Stimulated activated naive CD8-positive, alpha-beta T cell treated with anti-CD3 and anti-CD28 coated beads, Interleukin-15, amount 100 ng/mL, for 72 hours (primary cell): Measurements from ENCODE around the gene DDIT4.
"Not testable (repeated sequence)": the region's sequence is repeated elsewhere in the genome, so short reads cannot be mapped to it uniquely, and the experiment has no call there.

Source experiments
- ATAC-seq: fragments of 150-1000 bp; cut with Tn5 transposase; 2 replicates; pipeline ENCODE4 v1.10.0; 2021; ENCODE audit warnings: mild to moderate bottlenecking, moderate library complexity
- DNase-seq, 2 donors: peaks; one replicate each; pipeline ENCODE4 v3.0.0; 2021 to 2022
- H3K27ac Mint-ChIP-seq, 2 donors: one replicate each; pipeline ENCODE4 v1.8.0; 2022; ENCODE audit warnings: mild to moderate bottlenecking in 2 of 2, mixed read lengths in 2 of 2, moderate library complexity in 2 of 2
- H3K27me3 Mint-ChIP-seq: one replicate; pipeline ENCODE4 v1.8.0; 2022; ENCODE audit warnings: mixed read lengths
- H3K4me1 Mint-ChIP-seq: one replicate; pipeline ENCODE4 v1.8.0; 2022; ENCODE audit warnings: mild to moderate bottlenecking, mixed read lengths
- H3K4me3 Mint-ChIP-seq, 2 donors: one replicate each; pipeline ENCODE4 v1.8.0; 2022; ENCODE audit warnings: mild to moderate bottlenecking in 2 of 2, mixed read lengths in 2 of 2, moderate library complexity in 1 of 2
- H3K9me3 Mint-ChIP-seq, 2 donors: one replicate each; pipeline ENCODE4 v1.8.0; 2022; ENCODE audit warnings: mixed read lengths in 2 of 2

The DDIT4 gene

DNA sequence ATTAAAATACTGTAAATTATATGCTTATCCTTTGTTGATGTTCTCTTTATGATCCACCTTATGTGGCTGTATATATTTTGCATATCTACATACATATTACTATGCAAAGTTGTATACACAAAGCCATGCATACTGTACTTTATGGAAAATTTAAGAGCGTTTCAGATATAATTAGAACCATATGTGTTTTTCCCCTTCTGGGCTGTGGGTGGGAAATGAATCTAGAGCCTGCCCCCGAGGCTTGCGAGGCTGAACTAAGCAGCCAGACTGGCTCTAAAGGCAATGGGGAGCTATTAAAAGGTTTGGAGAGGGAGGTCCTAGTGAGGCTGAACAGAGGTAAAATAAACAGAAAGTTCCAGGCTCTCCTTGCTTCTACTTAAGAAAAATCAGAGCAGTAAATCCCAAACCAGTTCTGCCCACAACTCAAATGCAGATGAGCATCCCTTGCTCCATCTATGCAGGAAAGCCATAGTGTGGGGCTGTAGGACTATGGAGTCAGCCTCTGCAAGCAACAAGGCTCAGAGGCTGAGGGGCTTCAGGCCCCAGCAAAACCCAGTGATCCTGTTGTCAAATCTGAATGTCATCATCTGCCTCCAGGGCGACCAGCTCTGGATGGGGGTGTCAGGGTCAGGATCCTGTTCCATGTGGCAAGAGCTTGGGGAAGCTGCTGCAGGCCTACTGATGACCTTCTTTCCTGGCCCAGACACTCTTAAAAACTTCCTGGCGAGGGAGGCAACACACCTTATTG, 14.1 kb upstream of the DDIT4 start:
- Mint-ChIP-seq H3K27ac (peak overlapping the region; percentile 97 to 99), H3K27me3 (no peaks in the 10 kb centered on the region), H3K4me3 (peak overlapping the region; percentile 82 to 90), H3K9me3 (no peaks in the 10 kb centered on the region), H3K4me1 (peaks cover 92% of the 10 kb centered on the region)
- no peak for ATAC-seq
- DNase-seq: peak; percentile 33 to 51

DNA sequence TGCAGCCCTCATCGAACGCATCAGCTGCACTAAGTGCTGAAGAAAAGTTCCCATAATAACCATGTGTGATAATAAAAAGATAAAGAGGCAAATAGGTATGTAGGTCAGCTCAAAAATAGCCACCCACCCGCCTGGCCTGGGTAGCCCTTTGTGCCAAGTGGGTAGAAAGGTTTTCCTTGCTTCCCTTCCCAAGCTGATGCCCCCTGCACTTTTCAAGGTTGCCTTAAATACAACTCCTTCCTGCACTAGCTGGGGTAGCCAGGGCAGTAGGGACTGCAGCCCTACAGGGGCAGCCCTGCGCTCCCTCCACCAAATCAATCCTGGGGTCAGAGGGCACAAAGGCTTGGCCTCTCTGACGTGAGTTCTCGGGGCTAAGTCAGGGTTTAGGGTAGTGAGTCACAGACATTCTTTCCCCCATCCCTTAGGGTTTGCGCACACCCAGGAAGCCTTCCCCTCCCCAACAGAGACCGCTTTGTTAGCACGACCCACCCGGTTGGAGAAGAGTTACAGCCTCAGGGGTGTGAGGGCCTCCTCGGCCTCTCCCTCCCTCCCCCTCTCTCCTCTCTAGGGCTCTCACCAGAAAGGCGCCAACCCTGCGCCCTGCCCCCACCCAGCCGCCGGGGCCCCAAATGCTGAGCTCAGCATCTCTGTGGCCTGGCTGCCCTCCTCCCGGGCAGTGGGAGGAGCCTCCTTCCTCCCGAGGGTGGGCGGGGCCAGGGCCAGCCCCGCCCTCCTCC, 13.3 kb upstream of the DDIT4 start:
- no peaks in the 10 kb centered on the region for H3K27me3 Mint-ChIP-seq
- peaks cover 87% of the 10 kb centered on the region for H3K4me1 Mint-ChIP-seq
- peak overlapping the region; percentile 82 to 90 for H3K4me3 Mint-ChIP-seq
- no peaks in the 10 kb centered on the region for H3K9me3 Mint-ChIP-seq
- ATAC-seq (peak; percentile 87), DNase-seq (peak; percentile 96 to 98)
- H3K27ac Mint-ChIP-seq: peak overlapping the region; percentile 97 to 99

DNA sequence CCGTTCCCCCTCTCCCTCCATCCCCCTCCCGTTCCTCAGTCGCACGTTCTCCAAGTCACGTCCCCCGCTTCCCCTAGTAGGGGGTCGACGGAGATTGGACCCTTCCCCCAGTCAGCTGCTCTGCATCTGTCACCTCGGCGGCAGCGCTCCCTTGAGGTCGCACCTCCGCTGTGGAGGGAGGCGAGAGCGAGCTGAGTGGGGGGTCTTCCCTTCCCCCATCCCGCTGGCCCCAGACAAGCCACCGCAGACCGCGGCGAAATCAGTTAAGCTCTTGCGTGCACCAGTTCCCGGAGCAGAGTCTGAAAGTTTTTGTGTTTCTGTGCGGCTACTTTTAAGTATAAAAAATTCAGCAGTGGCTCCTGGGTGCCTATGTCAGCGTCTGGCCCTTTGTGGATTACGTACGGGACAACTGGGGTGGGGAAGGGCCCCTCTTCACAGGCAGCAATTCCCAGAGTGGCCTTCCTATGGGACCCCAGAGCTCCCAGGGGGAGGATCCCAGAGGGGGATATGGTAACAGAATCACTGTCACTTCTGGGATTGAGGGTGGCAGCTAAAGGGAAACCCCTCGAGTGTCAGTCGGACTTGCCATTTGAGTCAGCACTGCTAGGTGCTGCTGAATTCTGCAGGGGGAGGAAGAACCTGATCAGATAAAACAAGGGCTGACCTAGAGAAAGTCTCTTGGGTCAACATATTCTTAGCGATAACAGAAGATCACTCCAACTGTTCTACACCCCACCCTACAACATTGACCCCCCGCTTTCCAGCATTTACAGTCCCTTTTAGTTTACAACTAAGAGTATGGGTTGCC, 12.5 kb upstream of the DDIT4 start:
- peak; percentile 89 to 91 for DNase-seq
- H3K9me3 Mint-ChIP-seq: no peaks in the 10 kb centered on the region
- peak overlapping the region; percentile 97 to 99 for H3K27ac Mint-ChIP-seq
- peak; percentile 66 for ATAC-seq
- H3K4me3 Mint-ChIP-seq: peak overlapping the region; percentile 82 to 90
- H3K4me1 Mint-ChIP-seq: peaks cover 79% of the 10 kb centered on the region
- no peaks in the 10 kb centered on the region for H3K27me3 Mint-ChIP-seq

DNA sequence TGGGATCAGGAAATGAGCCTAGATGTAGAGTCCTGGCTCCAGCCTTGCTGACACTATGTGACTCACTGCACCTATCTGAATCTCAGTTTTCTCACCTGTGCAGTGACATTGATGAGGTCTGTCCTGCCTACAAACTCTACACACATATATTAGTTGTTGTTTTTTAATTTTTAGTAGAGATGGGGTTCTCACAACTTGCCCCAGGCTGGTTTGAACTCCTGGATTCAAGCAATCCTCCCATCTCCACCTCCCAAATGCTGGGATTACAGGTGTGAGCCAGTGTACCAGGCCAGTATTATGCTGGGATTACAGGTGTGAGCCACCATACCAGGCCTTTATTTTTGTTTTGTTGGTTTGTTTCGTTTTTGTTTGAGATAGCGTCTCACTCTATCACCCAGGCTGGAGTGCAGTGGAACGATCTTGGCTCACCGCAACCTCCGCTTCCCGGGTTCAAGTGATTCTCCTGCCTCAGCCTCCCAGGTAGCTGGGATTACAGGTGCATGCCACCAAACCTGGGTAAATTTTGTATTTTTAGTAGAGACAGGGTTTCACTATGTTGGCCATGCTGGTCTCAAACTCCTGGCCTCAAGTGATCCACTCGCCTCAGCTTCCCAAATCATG, 11.8 kb upstream of the DDIT4 start:
- Mint-ChIP-seq H3K4me1 (peaks cover 72% of the 10 kb centered on the region), H3K27ac (peak overlapping the region; percentile 97 to 99), H3K27me3 (no peaks in the 10 kb centered on the region), H3K9me3 (no peaks in the 10 kb centered on the region), H3K4me3 (peak overlapping the region; percentile 82 to 90)
- peak; percentile 51 for ATAC-seq
- DNase-seq: no peak

DNA sequence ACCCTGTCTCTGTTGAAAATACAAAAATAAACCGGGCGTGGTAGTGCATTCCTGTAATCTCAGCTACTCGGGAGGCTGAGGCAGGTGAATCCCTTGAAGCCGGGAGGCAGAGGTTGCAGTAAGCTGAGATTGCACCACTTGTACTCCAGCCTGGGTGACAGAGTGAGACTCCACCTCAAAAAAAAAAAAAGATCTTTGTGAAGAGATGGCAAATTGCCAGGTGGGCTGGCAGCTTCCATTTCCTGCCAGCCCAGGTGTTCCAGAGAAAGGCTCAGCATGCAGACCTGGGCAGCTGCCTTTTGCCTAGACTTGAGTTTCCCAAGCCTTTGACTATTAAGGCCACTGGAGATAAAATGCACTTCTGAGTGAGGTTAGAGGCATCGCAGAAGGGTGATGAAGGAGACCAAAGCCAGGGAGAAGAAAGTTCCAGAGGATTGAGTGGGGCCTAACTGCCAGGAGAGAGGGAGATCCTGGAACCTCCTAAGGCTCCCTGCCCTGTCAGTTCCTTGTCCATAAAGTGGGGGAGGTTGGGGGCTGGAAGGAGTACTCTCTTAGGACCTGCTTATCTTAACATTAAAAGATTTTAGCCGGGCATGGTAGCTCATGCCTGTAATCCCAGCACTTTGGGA, 10.0 kb upstream of the DDIT4 start:
- ATAC-seq (no peak), DNase-seq (no peak)

DNA sequence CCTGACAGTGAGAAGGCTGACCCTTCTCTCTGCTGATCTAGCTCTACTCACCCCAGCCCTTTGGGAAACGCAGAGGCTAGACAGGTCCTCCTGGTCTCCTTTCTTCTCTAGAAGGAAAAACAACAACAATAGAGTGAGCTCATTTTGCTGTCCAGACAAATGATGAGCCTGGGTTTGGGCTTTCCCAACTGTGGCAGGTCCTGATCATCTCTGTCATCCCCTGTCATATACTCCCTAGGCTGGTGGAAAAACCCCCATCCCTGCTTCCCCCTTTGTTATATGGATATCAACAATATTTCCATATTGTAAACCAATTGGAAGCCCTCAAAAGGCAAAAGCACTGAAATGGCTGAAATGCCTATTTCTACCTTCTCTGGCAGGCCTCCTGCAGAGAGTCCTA, 9.2 kb upstream of the DDIT4 start:
- no peak overlapping the region for H3K4me3 Mint-ChIP-seq
- no peak for DNase-seq
- no peaks in the 10 kb centered on the region for H3K27me3 Mint-ChIP-seq
- peaks cover 50% of the 10 kb centered on the region for H3K4me1 Mint-ChIP-seq
- ATAC-seq: no peak
- no peak overlapping the region for H3K27ac Mint-ChIP-seq
- H3K9me3 Mint-ChIP-seq: no peaks in the 10 kb centered on the region

More for the DNA sequence above, 10.0 kb upstream of the DDIT4 start:
- Mint-ChIP-seq H3K27me3 (no peaks in the 10 kb centered on the region), H3K4me3 (peak overlapping the region; percentile 64 to 69), H3K4me1 (peaks cover 58% of the 10 kb centered on the region), H3K9me3 (no peaks in the 10 kb centered on the region), H3K27ac (peak overlapping the region; percentile 7 to 31)

DNA sequence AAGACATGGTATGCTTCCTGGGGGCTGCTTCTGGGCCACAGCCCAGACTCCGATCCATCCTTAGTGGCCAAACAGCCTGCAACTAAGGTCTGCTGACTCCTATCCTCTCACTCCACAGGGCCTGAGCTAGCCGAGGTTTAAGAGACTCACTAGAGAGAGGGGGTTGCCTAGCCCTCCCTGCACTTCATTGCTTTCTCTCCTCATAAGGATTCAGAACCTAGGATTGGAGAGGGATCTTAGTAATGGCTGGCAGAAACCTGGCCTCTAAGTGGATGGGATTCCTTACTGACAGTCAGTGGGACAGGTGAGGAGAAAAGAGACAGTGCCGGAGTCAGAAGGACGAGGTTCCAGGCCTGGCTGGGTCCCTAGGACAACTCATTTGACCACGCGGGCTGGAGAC, 8.2 kb upstream of the DDIT4 start:
- Mint-ChIP-seq H3K9me3 (no peaks in the 10 kb centered on the region), H3K27me3 (no peaks in the 10 kb centered on the region), H3K27ac (no peak overlapping the region), H3K4me3 (no peak overlapping the region), H3K4me1 (peaks cover 46% of the 10 kb centered on the region)
- DNase-seq: no peak
- no peak for ATAC-seq

DNA sequence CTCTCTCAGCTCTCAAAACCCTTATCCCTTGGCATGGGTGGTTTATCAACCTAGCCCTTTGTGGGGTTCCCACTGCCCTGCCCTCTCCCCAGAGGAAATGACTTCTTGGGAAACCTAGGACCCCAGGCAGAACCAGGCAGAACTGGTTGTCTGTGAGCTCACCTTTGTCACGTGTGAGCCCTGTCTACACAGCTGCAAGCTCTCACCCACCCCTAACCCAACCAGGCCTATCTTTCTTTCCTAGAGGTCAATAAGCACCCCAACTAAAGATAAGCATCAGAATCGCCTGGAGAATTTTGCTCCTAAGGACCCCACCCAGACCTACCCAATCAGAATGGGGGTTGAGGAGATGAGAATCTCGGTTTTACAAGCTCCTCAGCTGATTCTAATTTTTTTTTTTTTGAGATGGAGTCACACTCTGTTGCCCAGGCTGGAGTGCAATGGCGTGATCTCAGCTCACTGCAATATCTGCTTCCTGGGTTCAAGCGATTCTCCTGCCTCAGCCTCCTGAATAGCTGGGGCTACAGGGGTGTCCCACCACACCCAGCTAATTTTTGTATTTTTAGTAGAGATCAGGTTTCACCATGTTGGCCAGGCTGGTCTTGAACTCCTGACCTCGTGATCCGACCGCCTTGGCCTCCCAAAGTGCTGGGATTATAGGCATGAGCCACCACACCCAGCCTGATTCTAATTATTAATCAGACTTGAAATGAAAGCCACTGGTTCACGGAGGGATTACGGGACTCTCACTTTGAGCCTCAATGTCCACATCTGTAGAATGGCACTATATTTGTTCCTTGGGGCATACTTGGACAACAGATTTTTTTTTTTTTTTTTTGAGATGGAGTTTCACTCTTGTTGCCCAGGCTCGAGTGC, 7.5 kb upstream of the DDIT4 start:
- no peaks in the 10 kb centered on the region for H3K27me3 Mint-ChIP-seq
- H3K27ac Mint-ChIP-seq: peak overlapping the region in 1 of 2 donors; percentile 65
- no peaks in the 10 kb centered on the region for H3K9me3 Mint-ChIP-seq
- ATAC-seq (no peak), DNase-seq (no peak)
- H3K4me1 Mint-ChIP-seq: peaks cover 46% of the 10 kb centered on the region
- H3K4me3 Mint-ChIP-seq: no peak overlapping the region

DNA sequence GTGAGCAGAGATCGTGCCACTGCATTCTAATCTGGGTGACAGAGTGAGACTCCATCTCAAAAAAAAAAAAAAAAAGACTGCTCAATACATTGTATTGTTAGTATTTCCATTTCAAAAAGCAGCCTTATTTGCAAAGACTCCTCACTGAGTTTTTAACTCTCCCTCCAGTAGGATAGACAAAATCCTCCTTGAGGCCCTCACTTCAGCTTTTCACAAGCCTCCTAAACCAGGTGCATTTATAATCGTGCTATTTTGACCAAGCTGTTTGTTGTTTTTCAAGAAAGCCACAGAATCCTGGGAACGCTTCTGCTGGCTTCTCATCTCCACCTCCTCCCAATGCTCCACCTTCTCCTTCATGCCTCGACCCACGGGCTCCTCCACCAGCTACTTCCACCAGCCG, 6.3 kb upstream of the DDIT4 start:
- Mint-ChIP-seq H3K27me3 (no peaks in the 10 kb centered on the region), H3K9me3 (no peaks in the 10 kb centered on the region), H3K4me1 (peaks cover 46% of the 10 kb centered on the region), H3K27ac (peak overlapping the region in 1 of 2 donors; percentile 3), H3K4me3 (no peak overlapping the region)
- DNase-seq: no peak
- ATAC-seq: no peak

DNA sequence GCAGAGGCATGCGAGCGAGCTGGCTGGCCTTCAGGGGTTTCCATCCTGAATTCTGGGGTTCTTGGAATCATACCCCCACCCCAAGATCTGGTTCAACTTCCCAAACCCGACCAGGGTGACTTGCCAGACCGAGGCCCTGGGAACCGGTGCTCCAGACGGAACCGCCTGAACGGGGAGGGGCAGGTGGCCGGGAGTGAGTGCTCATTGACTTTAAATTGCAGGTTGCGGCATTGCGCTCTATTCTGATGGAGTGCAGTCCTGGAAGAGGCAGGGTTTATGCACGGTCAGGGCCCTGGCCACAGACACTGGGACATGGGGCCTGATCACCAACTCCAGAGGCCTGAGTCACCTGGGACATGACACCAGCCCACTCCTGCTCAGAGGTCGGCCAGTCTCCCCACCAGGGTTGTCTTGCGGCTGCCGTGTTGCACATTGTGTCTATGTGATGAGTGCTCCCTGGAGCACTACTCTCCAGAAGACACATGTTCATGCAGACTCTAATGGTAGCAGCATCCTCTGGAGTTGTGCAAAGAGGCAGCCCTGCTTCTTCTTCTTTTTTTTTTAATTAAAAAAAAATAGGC, 5.8 kb upstream of the DDIT4 start:
- ATAC-seq (no peak), DNase-seq (no peak)
- no peak overlapping the region for H3K27ac Mint-ChIP-seq
- H3K9me3 Mint-ChIP-seq: no peaks in the 10 kb centered on the region
- no peaks in the 10 kb centered on the region for H3K27me3 Mint-ChIP-seq
- H3K4me3 Mint-ChIP-seq: no peak overlapping the region
- peaks cover 45% of the 10 kb centered on the region for H3K4me1 Mint-ChIP-seq

DNA sequence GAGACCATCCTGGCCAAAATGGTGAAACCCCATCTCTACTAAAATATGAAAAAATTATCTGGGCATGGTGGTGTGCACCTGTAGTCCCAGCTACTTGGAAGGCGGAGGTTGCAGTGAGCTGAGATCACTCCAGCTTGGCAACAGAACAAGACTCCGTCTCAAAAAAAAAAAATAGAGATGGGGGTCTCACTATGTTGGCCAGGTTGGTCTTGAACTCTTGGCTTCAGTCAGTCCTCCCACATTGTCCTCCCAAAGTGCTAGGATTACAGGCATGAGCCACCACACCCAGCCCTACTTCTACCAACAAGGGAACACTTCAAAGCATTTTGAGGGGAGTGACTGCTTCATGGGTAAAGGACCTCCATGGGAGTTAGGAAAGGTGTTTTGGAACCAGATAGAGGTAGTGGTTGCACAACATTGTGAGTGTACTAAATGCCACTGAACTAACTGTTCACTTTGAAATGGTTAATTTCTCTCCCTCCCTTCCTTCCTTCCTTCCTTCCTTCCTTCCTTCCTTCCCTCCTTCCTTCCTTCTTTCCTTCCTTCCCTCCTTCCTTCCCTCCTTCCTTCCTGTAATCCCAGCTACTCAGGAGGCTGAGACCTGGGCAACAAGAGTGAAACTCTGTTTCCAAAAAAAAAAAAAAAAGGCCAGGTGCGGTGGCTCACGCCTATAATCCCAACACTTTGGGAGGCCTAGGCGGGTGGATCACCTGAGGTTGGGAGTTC, 5.1 kb upstream of the DDIT4 start:
- not testable (repeated sequence) for ATAC-seq, H3K27ac Mint-ChIP-seq, H3K4me3 Mint-ChIP-seq, H3K9me3 Mint-ChIP-seq, DNase-seq, H3K27me3 Mint-ChIP-seq
- peaks cover 41% of the 10 kb centered on the region for H3K4me1 Mint-ChIP-seq

DNA sequence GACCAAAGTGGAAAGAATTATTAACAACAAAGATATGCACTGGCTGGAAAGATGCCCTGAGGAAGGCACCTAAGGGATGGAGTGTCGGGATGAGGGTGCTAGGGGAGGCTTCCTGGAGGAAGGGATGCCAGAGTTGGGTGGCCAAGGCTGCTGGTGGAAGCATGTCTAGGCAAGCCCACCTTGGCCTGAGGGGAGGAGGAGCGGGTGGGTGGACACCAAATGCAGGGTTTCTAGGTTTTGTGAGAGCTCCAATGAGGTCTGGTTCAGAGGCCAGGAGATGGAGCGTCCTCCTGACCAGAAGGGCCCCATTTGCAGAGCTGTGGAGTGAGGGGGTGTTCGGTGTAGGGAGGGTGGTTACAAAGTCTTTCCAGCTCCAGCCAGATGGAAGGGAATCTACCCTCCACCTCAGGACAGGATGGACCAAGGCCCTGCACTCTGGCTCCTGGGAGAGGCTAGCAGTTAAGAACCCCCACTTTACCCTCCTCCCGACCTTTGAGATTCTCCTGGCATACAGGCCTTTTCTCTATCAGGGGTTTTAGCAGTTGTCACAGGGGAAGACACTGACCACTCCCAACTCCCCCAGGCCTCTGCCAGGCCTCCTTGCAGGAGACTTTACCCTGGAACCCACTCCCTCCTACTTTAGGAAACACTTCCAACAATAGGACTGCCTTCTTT, 3.0 kb upstream of the DDIT4 start:
- Mint-ChIP-seq H3K4me3 (peak overlapping the region; percentile 25 to 65), H3K4me1 (peaks cover 33% of the 10 kb centered on the region), H3K27me3 (no peaks in the 10 kb centered on the region), H3K27ac (peak overlapping the region in 1 of 2 donors; percentile 62), H3K9me3 (no peaks in the 10 kb centered on the region)
- no peak for DNase-seq
- no peak for ATAC-seq
